CMK (cell line): Measurements from ENCODE around the gene C4BPA.

ENCODE experiments used
- DNase-seq: peaks from one replicate; pipeline ENCODE4 v3.0.0-alpha.2; 2010; ENCODE audit warnings: low read depth

The C4BPA gene

GRCh38 chr1:207191061-207191460 lies 87.0 kb downstream of the C4BPA start:
- no peak for DNase-seq

- DNase-seq: no peak
Observed at GRCh38 chr1:207191776-207192175, 87.7 kb downstream of the C4BPA start.

- no peak for DNase-seq
Observed at GRCh38 chr1:207194197-207194596, 90.2 kb downstream of the C4BPA start.
